Cardiac fibroblast (primary cell): Measurements from ENCODE around the gene C1R.

Experiments used
- DNase-seq, 2 donors: peaks; one replicate each; pipeline versions ENCODE4 v3.0.0 to v3.0.0-alpha.2; 2010; ENCODE audit warnings: low read depth in 2 of 2
- H3K4me3 ChIP-seq, 2 donors: replicated peaks in 1 of 2; 1 replicate in 1 of 2; 2 replicates in 1 of 2; pipeline ENCODE4 v1.5.1; 2011; ENCODE audit warnings: low read depth in 2 of 2, low read length in 2 of 2, mild to moderate bottlenecking in 2 of 2, moderate library complexity in 1 of 2
- TF ChIP-seq, protein P1 (sequence below): IDR thresholded peaks from one replicate; pipeline ENCODE4 v1.5.1; 2011; ENCODE audit warnings: low read depth, mild to moderate bottlenecking, low read length, inconsistent platforms

The C1R gene

DNA sequence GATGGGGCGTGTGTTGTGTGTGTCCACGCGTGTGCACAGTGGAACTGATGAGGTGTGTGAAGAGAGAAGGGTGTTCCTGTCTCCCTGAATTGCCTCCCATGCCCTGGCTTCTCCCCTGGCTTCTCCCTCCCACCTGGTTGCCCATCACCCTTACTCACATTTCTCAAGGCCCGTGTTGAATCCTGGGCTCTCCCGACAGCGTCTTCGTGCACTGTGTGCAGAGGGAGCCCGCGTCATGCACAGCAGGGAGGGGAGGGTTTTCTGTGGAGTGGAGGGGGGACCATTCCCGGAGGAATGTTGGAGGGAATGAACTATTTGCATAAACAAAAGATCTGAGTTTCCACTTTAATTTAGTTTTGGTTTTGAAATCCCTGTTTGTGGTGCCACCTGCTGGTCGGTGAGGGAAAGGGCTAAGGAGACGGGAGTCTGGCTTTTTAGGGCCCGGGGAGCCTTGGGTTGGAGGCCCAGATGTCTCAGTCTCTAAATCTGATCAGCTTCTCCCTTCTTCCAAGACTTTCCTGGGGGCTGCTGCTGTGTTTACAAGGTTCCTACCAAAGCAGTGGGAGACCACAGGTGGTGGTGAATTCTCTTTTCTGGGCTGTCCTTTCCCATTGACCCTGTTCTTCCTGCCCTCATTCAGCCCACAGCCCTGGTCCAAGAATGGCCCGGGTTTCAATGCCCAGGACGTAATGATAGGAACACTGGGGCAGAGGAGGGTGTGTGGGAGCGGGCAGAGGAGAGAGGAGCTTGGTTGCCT, at the start of gene C1R:
C1R (minus strand) TSS at position 217 of the 757 bp plus-strand sequence; CDS start at position 160, 57 bp downstream.
- peak; percentile 84 to 96 for DNase-seq
- H3K4me3 ChIP-seq, result peak within 1 kb of the TSS; percentile 59 to 66
- TF ChIP-seq, protein P1, sequence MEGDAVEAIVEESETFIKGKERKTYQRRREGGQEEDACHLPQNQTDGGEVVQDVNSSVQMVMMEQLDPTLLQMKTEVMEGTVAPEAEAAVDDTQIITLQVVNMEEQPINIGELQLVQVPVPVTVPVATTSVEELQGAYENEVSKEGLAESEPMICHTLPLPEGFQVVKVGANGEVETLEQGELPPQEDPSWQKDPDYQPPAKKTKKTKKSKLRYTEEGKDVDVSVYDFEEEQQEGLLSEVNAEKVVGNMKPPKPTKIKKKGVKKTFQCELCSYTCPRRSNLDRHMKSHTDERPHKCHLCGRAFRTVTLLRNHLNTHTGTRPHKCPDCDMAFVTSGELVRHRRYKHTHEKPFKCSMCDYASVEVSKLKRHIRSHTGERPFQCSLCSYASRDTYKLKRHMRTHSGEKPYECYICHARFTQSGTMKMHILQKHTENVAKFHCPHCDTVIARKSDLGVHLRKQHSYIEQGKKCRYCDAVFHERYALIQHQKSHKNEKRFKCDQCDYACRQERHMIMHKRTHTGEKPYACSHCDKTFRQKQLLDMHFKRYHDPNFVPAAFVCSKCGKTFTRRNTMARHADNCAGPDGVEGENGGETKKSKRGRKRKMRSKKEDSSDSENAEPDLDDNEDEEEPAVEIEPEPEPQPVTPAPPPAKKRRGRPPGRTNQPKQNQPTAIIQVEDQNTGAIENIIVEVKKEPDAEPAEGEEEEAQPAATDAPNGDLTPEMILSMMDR, result peak; percentile 94

DNA sequence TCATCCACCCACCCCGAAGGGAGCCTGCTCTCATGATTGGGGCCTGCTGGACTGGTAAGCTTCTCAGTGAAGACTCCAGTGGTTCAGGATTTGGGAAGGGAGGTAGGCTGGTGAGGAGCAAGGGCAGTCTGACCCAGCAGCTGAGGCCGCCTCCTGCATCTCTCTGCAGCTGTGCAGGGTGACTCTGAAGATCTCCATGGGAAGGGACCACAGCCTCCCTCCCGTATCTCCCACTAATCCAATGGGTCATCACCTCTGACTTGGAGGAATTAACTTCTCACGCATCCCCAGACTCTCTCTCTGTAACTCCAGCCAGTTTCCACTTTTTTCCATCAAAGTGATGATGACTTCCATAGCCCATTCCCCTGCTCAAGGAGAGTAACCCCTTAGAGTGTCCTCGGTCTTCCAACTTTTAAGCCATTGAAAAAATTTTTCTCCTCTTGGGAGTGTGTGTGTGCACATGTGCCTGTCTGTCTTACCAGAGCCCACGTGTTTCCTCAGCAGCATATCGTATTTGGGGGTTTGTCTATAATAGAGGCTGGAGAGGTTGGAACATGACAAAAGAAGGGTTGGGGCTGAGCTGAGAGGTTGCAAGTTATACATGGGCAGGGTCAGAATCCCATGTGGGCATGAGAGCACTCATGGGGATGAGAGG, 49.2 kb upstream of the C1R start:
- DNase-seq, result no peak
- H3K4me3 ChIP-seq, result no peak overlapping the region
- TF ChIP-seq, protein P1, result no peak

DNA sequence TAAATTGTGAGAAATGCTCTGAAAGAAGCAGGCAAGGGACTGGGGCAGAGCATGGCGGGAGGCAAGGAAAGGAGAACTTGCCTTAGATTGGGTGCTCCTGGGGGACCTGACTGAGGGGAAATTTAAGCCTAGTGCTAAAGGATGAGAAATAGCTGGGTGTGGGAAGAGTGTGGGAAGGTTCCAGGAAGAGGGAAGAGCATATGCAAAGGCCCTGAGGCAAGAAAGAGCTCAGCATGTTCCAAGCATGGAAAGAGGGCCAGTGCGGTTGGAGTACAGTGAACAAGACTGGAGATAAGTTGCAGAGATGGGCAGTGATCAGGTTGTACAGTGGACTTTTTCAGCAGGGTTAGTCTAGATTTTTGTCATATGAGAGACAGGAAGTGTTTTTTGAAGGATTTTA, 47.0 kb upstream of the C1R start:
- H3K4me3 ChIP-seq, result no peak overlapping the region
- DNase-seq, result no peak
- TF ChIP-seq, protein P1, result no peak

DNA sequence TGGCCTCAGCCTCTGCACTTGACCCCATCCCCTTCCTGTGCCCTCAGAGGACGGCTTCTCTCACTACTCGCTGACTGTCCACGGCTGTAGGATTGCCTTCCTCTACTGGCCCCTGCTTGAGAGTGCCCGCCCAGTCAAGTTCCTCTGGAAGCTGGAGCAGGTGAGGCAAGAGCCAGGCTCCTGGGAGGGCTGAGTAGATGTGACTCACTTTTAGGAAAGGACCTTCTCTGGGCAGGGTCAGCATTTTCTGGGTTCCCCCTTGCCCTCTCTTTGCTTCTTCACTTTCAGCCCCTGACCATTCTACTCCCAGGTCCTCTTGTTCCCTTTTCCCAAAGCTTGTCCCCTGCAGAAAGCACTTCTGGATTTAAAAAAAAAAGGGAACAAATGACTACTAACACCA, 45.7 kb upstream of the C1R start:
- no peak overlapping the region for H3K4me3 ChIP-seq
- TF ChIP-seq, protein P1, result no peak
- no peak for DNase-seq

DNA sequence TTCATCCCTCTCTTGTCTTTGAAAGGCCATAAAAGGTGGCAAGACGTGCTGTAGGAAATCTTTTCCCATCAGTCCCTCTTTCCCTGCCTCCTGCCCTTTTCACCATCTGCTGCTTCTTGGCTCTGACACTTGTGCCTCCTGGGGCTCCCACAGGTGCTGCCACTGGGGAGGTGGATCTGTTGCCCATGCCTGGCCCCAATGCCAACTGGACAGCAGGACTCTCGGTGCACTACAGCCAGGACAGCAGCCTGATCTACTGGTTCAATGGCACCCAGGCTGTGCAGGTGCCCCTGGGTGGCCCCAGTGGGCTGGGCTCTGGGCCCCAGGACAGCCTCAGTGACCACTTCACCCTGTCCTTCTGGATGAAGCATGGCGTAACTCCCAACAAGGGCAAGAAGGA, 44.4 kb upstream of the C1R start:
- DNase-seq, result no peak
- TF ChIP-seq, protein P1, result no peak
- H3K4me3 ChIP-seq, result no peak overlapping the region

DNA sequence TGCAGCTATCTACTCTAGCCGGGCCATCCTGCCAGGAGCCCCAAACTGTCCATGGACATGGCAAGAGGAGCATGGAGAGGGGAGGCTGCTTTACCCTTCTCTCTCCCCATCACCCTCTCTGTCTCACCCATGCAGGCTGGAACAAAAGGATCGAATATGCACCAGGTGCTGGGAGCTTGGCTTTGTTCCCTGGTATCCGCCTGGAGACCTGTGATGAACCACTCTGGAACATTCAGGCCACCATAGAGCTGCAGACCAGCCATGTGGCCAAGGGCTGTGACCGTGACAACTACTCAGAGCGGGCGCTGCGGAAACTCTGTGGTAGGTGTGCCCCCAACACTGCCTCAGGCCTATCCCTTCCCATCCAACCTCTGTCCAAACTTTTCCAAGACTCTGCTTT, 43.8 kb upstream of the C1R start:
- H3K4me3 ChIP-seq, result no peak overlapping the region
- DNase-seq, result no peak
- TF ChIP-seq, protein P1, result no peak
